ENCODE measurements around the gene AFF3.

- TF ChIP-seq, protein P1, sequence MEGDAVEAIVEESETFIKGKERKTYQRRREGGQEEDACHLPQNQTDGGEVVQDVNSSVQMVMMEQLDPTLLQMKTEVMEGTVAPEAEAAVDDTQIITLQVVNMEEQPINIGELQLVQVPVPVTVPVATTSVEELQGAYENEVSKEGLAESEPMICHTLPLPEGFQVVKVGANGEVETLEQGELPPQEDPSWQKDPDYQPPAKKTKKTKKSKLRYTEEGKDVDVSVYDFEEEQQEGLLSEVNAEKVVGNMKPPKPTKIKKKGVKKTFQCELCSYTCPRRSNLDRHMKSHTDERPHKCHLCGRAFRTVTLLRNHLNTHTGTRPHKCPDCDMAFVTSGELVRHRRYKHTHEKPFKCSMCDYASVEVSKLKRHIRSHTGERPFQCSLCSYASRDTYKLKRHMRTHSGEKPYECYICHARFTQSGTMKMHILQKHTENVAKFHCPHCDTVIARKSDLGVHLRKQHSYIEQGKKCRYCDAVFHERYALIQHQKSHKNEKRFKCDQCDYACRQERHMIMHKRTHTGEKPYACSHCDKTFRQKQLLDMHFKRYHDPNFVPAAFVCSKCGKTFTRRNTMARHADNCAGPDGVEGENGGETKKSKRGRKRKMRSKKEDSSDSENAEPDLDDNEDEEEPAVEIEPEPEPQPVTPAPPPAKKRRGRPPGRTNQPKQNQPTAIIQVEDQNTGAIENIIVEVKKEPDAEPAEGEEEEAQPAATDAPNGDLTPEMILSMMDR (IDR thresholded peaks at IDR 0.05; ENCODE audit: poor library complexity), result no peak
- no peak for TF ChIP-seq EZH2 (IDR thresholded peaks at IDR 0.05; ENCODE audit: borderline replicate concordance)
Measured at GRCh38 chr2:99794414-99794813, 348.0 kb downstream of the AFF3 start.

All from hepatocyte (in vitro differentiated cells).